Right lung (tissue), 10 donors: ENCODE data around the gene NPHP3. TPM values are rescaled to one million over a fixed set of nuclear protein-coding genes. Genes with fewer than 3 reads are reported as not detected.
A peak's percentile ranks its signal among the peaks of the same experiment; 100 is the strongest.
"Not testable (repeated sequence)": the region's sequence is repeated elsewhere in the genome, so short reads cannot be mapped to it uniquely, and the experiment has no call there.

Experiments
- DNase-seq, 2 donors: peaks; one replicate each; pipeline ENCODE4 v3.0.0-alpha.2; 2013
- long read RNA-seq, 8 donors: transcript quantifications; one replicate each; lab custom pipeline, GENCODE V29; 2026
- polyA plus RNA-seq, 5 donors: library from polyadenylated mRNA; unstranded; fragments of 120-200 nt; gene quantifications; one replicate each; pipeline versions ENCODE4 v1.2.1 to v1.2.3, GENCODE V29; 2013; ENCODE audit warnings: inconsistent platforms in 1 of 5, low replicate concordance in 1 of 5; ENCODE audit not compliant: insufficient read length in 5 of 5, insufficient read depth in 1 of 5

Gene NPHP3, protein sequence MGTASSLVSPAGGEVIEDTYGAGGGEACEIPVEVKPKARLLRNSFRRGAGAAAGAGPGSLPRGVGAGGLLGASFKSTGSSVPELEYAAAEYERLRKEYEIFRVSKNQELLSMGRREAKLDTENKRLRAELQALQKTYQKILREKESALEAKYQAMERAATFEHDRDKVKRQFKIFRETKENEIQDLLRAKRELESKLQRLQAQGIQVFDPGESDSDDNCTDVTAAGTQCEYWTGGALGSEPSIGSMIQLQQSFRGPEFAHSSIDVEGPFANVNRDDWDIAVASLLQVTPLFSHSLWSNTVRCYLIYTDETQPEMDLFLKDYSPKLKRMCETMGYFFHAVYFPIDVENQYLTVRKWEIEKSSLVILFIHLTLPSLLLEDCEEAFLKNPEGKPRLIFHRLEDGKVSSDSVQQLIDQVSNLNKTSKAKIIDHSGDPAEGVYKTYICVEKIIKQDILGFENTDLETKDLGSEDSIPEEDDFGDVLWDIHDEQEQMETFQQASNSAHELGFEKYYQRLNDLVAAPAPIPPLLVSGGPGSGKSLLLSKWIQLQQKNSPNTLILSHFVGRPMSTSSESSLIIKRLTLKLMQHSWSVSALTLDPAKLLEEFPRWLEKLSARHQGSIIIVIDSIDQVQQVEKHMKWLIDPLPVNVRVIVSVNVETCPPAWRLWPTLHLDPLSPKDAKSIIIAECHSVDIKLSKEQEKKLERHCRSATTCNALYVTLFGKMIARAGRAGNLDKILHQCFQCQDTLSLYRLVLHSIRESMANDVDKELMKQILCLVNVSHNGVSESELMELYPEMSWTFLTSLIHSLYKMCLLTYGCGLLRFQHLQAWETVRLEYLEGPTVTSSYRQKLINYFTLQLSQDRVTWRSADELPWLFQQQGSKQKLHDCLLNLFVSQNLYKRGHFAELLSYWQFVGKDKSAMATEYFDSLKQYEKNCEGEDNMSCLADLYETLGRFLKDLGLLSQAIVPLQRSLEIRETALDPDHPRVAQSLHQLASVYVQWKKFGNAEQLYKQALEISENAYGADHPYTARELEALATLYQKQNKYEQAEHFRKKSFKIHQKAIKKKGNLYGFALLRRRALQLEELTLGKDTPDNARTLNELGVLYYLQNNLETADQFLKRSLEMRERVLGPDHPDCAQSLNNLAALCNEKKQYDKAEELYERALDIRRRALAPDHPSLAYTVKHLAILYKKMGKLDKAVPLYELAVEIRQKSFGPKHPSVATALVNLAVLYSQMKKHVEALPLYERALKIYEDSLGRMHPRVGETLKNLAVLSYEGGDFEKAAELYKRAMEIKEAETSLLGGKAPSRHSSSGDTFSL (N-terminal part only)
- 100 to 1,000 TPM in 2 of 5 donors, 10 to 100 TPM in 3; 59.2 to 123 (median 89.0) TPM for polyA plus RNA-seq
- long read RNA-seq, donor 1, full-length matches to known transcripts: 2 of 7 reads
- long read RNA-seq, donor 1, partial matches to known transcripts: 5 of 7 reads
- long read RNA-seq, donor 1, other reads (novel, unspliced or antisense): 0 of 7 reads
- long read RNA-seq, donor 2, full-length matches to known transcripts: 2 of 2 reads
- long read RNA-seq, donor 2, partial matches to known transcripts: 0 of 2 reads
- long read RNA-seq, donor 2, other reads (novel, unspliced or antisense): 0 of 2 reads
- long read RNA-seq, donor 3, partial matches to known transcripts: 0 of 1 reads
- long read RNA-seq, donor 3, other reads (novel, unspliced or antisense): 0 of 1 reads
- long read RNA-seq, donor 4, partial matches to known transcripts: 25 of 25 reads
- long read RNA-seq, donor 4, other reads (novel, unspliced or antisense): 0 of 25 reads
- long read RNA-seq, donor 5, partial matches to known transcripts: 22 of 23 reads
- long read RNA-seq, donor 5, other reads (novel, unspliced or antisense): 0 of 23 reads
- long read RNA-seq, donor 6, full-length matches to known transcripts: 1 of 1 reads
- long read RNA-seq, donor 6, partial matches to known transcripts: 0 of 1 reads
- long read RNA-seq, donor 6, other reads (novel, unspliced or antisense): 0 of 1 reads
- long read RNA-seq, donor 7, partial matches to known transcripts: 17 of 19 reads
- long read RNA-seq, donor 7, other reads (novel, unspliced or antisense): 0 of 19 reads
- long read RNA-seq, donor 8: 0 reads

GRCh38 chr3:132722165-132723023 is at the start of gene NPHP3:
TSS of gene NPHP3 (minus strand) at chr3:132722409. CDS start at chr3:132722355, 54 bp downstream.
- DNase-seq: peak; percentile 96 to 97

DNA sequence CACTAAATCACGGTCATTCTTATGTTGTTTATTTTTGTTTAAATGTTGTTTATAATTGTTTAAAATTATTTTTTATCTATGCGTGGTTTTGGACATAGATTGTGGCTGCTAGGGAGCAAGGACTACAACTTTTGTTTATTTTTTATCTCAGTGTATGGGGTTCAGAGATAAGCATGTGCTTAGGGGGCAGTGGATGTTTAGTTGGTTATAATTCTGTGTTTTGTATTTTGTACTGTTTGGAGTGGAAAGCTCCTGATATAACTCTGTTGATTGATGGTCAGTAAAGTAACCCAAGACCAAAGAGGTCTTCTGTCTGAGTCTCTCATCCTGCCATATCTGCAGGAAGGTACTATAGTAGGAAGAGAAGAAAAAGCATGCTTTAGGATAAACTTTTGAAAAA is 36.5 kb upstream of the NPHP3 start:
- no peak for DNase-seq

GRCh38 chr3:132756108-132756650 is 34.0 kb upstream of the NPHP3 start:
- no peak for DNase-seq

GRCh38 chr3:132753946-132754345 is 31.7 kb upstream of the NPHP3 start:
- peak; percentile 17 to 21 for DNase-seq

- no peak for DNase-seq
These were observed 27.6 kb upstream of the NPHP3 start for GRCh38 chr3:132749786-132750185.

GRCh38 chr3:132746720-132747119 is 24.5 kb upstream of the NPHP3 start:
- not testable (repeated sequence) for DNase-seq

GRCh38 chr3:132738314-132738713 is 16.1 kb upstream of the NPHP3 start:
- no peak for DNase-seq

DNA sequence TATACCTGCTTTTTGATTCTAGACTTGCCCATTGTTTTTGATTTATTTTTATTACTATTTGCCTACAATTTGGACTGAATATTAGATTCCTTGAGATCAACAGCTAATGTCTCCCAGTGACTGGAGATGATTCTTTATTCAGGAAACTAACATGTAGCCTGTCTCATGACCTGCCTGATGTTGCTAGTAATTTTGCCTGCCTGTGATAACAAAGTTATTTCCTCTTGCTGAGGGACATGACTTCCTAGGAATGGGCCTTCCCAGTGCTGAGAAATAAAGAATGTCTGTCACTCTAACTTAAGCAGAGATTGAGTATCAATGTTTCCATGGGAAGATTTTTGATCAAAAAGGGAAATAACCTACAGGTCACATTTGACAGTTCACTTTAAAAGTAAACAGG is 13.4 kb upstream of the NPHP3 start:
- no peak for DNase-seq

- DNase-seq: peak; percentile 59 to 69
These were observed 8.8 kb upstream of the NPHP3 start for GRCh38 chr3:132730891-132731580.

GRCh38 chr3:132726341-132726823 is 4.2 kb upstream of the NPHP3 start:
- peak; percentile 31 to 45 for DNase-seq

DNA sequence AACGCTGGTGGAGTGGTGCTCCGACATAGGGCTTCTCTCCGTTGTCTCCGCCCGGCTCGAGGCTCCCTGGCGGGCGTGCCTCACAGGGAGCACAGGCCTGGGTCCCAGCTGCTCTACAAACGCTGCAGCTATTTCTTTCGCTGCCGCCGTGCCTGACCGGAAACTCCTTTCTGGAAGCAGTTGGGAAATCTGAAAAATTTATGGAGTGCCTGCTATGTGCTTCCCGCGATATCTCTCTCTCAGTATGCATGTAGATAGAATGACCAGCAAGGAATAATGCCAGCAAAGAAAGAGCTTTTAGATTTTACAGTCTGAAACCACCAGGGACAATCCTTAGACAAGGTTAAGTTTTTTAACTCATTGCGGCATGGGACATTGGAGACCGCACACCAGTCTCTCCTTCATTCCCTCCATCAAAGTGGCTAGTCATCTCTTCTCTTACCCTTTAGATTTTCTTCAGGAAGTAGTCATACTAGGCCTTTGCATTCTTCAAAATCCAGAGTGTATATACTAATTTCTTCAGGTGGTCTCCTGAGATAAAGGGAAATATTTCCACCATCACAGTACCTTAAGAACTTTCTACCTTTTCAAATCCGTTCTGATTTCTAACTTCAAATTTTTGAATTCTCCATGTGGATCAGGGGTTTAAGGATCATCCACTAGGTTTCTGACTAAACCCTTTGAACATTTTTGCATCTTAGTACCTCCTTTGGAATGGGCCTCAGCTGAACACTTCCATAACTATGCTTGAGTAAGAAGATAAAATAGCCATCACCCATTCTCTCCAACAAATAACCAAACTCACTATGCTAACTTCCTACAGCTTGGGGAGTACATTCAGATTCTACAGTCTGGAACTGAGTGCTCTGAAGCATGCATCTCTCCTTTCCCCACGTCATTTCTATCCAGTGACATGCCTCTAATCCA is 1.1 kb upstream of the NPHP3 start:
- DNase-seq: no peak

GRCh38 chr3:132721479-132722164 is 587 bp downstream of the NPHP3 start:
- peak in 1 of 2 donors; percentile 56 for DNase-seq

GRCh38 chr3:132720228-132720627 is 2.0 kb downstream of the NPHP3 start:
- no peak for DNase-seq

- DNase-seq: no peak
These were observed 5.8 kb downstream of the NPHP3 start for GRCh38 chr3:132716372-132716771.

DNA sequence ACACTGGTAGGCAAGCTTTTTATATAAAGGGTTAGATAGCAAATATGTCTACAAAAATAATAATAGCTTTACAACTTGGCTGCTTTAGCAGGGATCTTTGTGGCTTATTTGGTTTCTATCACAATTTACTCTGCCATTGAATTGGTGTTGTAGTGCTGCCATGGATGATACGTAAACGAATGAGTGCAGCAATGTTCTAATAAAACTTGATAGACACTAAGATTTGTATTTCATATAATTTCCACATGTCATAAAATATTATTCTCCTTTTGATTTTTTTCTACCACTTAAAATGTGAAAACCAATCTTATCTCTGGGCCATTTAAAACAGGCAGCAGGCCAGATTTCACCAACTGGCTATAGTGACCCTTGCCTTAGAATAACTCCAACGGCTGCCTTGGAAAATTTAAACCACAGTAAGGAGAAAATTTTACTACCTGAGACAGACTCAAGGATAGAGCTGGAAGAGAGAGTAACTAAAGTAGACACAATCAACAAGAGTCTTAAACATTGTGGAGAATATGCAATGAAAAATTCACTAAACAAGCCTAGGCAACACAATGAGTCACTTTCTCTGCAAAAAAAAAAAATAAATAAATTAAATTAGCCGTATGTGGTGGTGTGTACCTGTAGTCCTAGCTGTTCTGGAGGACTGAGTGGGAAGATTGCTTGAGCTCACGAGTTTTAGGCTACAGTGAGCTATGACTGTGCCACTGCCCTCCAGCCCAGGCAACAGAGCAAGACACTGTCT is 8.1 kb downstream of the NPHP3 start:
- no peak for DNase-seq
